Progenitor cell of endocrine pancreas (in vitro differentiated cells): ENCODE data around the gene LRRC25. TPM values are rescaled to one million over a fixed set of nuclear protein-coding genes. Genes with fewer than 3 reads are reported as not detected.

ENCODE experiments used
- DNase-seq: peaks from one replicate; pipeline ENCODE4 v3.0.0; 2021; ENCODE audit warnings: low spot score; ENCODE audit not compliant: unreplicated experiment
- H3K27ac Mint-ChIP-seq: 2 replicates; pipeline ENCODE4 v1.8.0; 2021; ENCODE audit warnings: mild to moderate bottlenecking, moderate library complexity, mixed read lengths
- H3K27me3 Mint-ChIP-seq: 2 replicates; pipeline ENCODE4 v1.8.0; 2021; ENCODE audit warnings: mixed read lengths
- H3K36me3 Mint-ChIP-seq: 2 replicates; pipeline ENCODE4 v1.8.0; 2022; ENCODE audit warnings: mixed read lengths; ENCODE audit not compliant: insufficient read depth
- H3K4me1 Mint-ChIP-seq: 2 replicates; pipeline ENCODE4 v1.8.0; 2021; ENCODE audit warnings: low read depth, mixed read lengths
- H3K4me3 Mint-ChIP-seq: 2 replicates; pipeline ENCODE4 v1.8.0; 2021; ENCODE audit warnings: low read depth, mild to moderate bottlenecking, moderate library complexity, mixed read lengths
- H3K9me3 Mint-ChIP-seq: 2 replicates; pipeline ENCODE4 v1.8.0; 2021; ENCODE audit warnings: low read depth, mixed read lengths
- CTCF ChIP-seq: fragments of 200-600 bp; sonication (generic); IDR thresholded peaks from one replicate; pipeline ENCODE4 v1.5.0; 2021; ENCODE audit warnings: antibody characterized with exemption, mild to moderate bottlenecking; ENCODE audit not compliant: unreplicated experiment
- total RNA-seq: library from RNA; stranded (reverse); gene quantifications from 2 replicates; pipeline ENCODE4 v1.2.1, GENCODE V29; 2021

LRRC25 gene
- total RNA-seq, 1 donor from 2014 or later: not detected

GRCh38 chr19:18436671-18437490 is 39.5 kb upstream of the LRRC25 start:
- peak; percentile 44 for TF ChIP-seq CTCF
- peak overlapping the region; percentile 70 for H3K4me3 Mint-ChIP-seq
- H3K9me3 Mint-ChIP-seq: no peaks in the 10 kb centered on the region
- H3K27ac Mint-ChIP-seq: peak overlapping the region; percentile 94
- DNase-seq: peak; percentile 74
- peaks cover 23% of the 10 kb centered on the region for H3K4me1 Mint-ChIP-seq
- peaks cover 2% of the 10 kb centered on the region for H3K36me3 Mint-ChIP-seq
- H3K27me3 Mint-ChIP-seq: no peaks in the 10 kb centered on the region

- H3K27me3 Mint-ChIP-seq: no peaks in the 10 kb centered on the region
- H3K27ac Mint-ChIP-seq: peak overlapping the region; percentile 94
- H3K4me1 Mint-ChIP-seq: peaks cover 23% of the 10 kb centered on the region
- H3K36me3 Mint-ChIP-seq: peaks cover 2% of the 10 kb centered on the region
- TF ChIP-seq CTCF: no peak
- H3K4me3 Mint-ChIP-seq: peak overlapping the region; percentile 64
- no peaks in the 10 kb centered on the region for H3K9me3 Mint-ChIP-seq
- no peak for DNase-seq
Observed at GRCh38 chr19:18435842-18436670, 38.6 kb upstream of the LRRC25 start.

- H3K4me1 Mint-ChIP-seq: peaks cover 22% of the 10 kb centered on the region
- no peaks in the 10 kb centered on the region for H3K27me3 Mint-ChIP-seq
- no peak for TF ChIP-seq CTCF
- H3K4me3 Mint-ChIP-seq: no peak overlapping the region
- H3K36me3 Mint-ChIP-seq: peaks cover 2% of the 10 kb centered on the region
- H3K27ac Mint-ChIP-seq: no peak overlapping the region
- no peak for DNase-seq
- no peaks in the 10 kb centered on the region for H3K9me3 Mint-ChIP-seq
Observed at GRCh38 chr19:18435178-18435841, 37.9 kb upstream of the LRRC25 start.

GRCh38 chr19:18434411-18435175 is 37.2 kb upstream of the LRRC25 start:
- H3K9me3 Mint-ChIP-seq: no peaks in the 10 kb centered on the region
- H3K27me3 Mint-ChIP-seq: no peaks in the 10 kb centered on the region
- H3K36me3 Mint-ChIP-seq: peaks cover 2% of the 10 kb centered on the region
- H3K4me3 Mint-ChIP-seq: peak overlapping the region; percentile 74
- H3K4me1 Mint-ChIP-seq: peaks cover 17% of the 10 kb centered on the region
- DNase-seq: no peak
- no peak for TF ChIP-seq CTCF
- H3K27ac Mint-ChIP-seq: peak overlapping the region; percentile 71
